Ishikawa (cell line): ENCODE results near the gene LINGO1.

Source experiments
- CREB1 ChIP-seq: IDR thresholded peaks from 2 replicates; pipeline ENCODE4 v1.6.1; 2012; ENCODE audit warnings: low read depth
- EGR1 ChIP-seq: IDR thresholded peaks from 2 replicates; pipeline ENCODE4 v1.6.1; 2012
- EP300 ChIP-seq: IDR thresholded peaks from 2 replicates; pipeline ENCODE4 v1.6.1; 2012; ENCODE audit warnings: borderline replicate concordance
- NFIC ChIP-seq: IDR thresholded peaks from 2 replicates; pipeline ENCODE4 v1.6.1; 2012
- RAD21 ChIP-seq: IDR thresholded peaks from 2 replicates; pipeline ENCODE4 v1.6.1; 2012; ENCODE audit warnings: low read depth
- TAF1 ChIP-seq: IDR thresholded peaks from 2 replicates; pipeline ENCODE4 v1.6.1; 2012; ENCODE audit warnings: low read depth, mild to moderate bottlenecking
- TEAD4 ChIP-seq: IDR thresholded peaks from 2 replicates; pipeline ENCODE4 v1.6.1; 2012
- YY1 ChIP-seq: IDR thresholded peaks from 2 replicates; pipeline ENCODE4 v1.6.1; 2012; ENCODE audit warnings: low read depth
- ZBTB7A ChIP-seq: IDR thresholded peaks from 2 replicates; pipeline ENCODE4 v1.6.1; 2012; ENCODE audit warnings: low read depth
- TF ChIP-seq, protein P1 (sequence below): IDR thresholded peaks from 2 replicates; pipeline ENCODE4 v1.6.1; 2012
- TF ChIP-seq, protein P2 (sequence below): IDR thresholded peaks from 2 replicates; pipeline ENCODE4 v1.6.1; 2012; ENCODE audit warnings: low read depth, mild to moderate bottlenecking

DNA sequence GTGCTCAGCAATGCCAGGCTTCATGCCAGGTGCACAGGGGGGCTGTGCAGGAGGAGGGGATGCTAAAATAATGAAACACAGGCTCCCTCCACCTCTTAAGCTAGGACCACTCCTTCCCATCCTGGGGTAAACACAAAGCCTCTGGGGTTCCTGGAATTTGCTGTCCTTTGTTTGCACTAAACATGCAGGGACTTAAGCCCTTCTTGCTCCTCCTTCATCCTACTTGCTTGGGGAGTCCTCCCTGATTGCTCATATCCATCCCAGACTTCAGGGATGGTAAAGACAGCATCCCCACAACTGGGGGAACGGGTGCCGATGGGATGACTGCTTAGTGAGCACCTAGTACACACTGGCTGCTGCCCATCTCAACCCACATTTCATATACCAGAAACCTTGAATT, 5.1 kb downstream of the LINGO1 start:
- TF ChIP-seq RAD21, result no peak
- TF ChIP-seq ZBTB7A, result no peak
- TF ChIP-seq, protein P1, sequence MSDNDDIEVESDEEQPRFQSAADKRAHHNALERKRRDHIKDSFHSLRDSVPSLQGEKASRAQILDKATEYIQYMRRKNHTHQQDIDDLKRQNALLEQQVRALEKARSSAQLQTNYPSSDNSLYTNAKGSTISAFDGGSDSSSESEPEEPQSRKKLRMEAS, result no peak
- TF ChIP-seq NFIC, result no peak
- TF ChIP-seq, protein P2, sequence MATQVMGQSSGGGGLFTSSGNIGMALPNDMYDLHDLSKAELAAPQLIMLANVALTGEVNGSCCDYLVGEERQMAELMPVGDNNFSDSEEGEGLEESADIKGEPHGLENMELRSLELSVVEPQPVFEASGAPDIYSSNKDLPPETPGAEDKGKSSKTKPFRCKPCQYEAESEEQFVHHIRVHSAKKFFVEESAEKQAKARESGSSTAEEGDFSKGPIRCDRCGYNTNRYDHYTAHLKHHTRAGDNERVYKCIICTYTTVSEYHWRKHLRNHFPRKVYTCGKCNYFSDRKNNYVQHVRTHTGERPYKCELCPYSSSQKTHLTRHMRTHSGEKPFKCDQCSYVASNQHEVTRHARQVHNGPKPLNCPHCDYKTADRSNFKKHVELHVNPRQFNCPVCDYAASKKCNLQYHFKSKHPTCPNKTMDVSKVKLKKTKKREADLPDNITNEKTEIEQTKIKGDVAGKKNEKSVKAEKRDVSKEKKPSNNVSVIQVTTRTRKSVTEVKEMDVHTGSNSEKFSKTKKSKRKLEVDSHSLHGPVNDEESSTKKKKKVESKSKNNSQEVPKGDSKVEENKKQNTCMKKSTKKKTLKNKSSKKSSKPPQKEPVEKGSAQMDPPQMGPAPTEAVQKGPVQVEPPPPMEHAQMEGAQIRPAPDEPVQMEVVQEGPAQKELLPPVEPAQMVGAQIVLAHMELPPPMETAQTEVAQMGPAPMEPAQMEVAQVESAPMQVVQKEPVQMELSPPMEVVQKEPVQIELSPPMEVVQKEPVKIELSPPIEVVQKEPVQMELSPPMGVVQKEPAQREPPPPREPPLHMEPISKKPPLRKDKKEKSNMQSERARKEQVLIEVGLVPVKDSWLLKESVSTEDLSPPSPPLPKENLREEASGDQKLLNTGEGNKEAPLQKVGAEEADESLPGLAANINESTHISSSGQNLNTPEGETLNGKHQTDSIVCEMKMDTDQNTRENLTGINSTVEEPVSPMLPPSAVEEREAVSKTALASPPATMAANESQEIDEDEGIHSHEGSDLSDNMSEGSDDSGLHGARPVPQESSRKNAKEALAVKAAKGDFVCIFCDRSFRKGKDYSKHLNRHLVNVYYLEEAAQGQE, result no peak
- no peak for TF ChIP-seq TEAD4
- no peak for TF ChIP-seq EP300
- no peak for TF ChIP-seq CREB1
- TF ChIP-seq TAF1, result no peak
- TF ChIP-seq YY1, result no peak
- TF ChIP-seq EGR1, result no peak
